Endodermal cell (in vitro differentiated cells): ENCODE data around the gene ANKMY1. TPM values are rescaled to one million over a fixed set of nuclear protein-coding genes. Genes with fewer than 3 reads are reported as not detected.

Experiments
- DNase-seq: peaks from one replicate; pipeline ENCODE4 v3.0.0-alpha.2; 2017
- H3K27ac ChIP-seq: 2 replicates; pipeline ENCODE4 v1.5.1; 2013; ENCODE audit warnings: mild to moderate bottlenecking, low read depth, low read length, moderate library complexity
- H3K27me3 ChIP-seq: 2 replicates; pipeline ENCODE4 v1.6.1; 2013; ENCODE audit warnings: mild to moderate bottlenecking, low read length, moderate library complexity; ENCODE audit not compliant: insufficient read depth, control insufficient read depth, poor library complexity, severe bottlenecking
- H3K36me3 ChIP-seq: 2 replicates; pipeline ENCODE4 v1.7.0; 2013; ENCODE audit warnings: mild to moderate bottlenecking, low read length, moderate library complexity; ENCODE audit not compliant: control insufficient read depth, insufficient read depth
- H3K4me1 ChIP-seq: one replicate; pipeline ENCODE4 v1.7.0; 2013; ENCODE audit warnings: low read length; ENCODE audit not compliant: control insufficient read depth, insufficient read depth
- H3K4me3 ChIP-seq: 2 replicates; pipeline ENCODE4 v1.5.1; 2013; ENCODE audit warnings: mild to moderate bottlenecking, low read length, moderate library complexity
- H3K9ac ChIP-seq: 2 replicates; pipeline ENCODE4 v1.6.1; 2013; ENCODE audit warnings: mild to moderate bottlenecking, low read length, moderate library complexity; ENCODE audit not compliant: poor library complexity, severe bottlenecking; ENCODE audit errors: extremely low read depth
- H3K9me3 ChIP-seq: 2 replicates; pipeline ENCODE4 v1.6.1; 2013; ENCODE audit warnings: mild to moderate bottlenecking, low read length, moderate library complexity; ENCODE audit not compliant: control insufficient read depth
- H3K27ac Mint-ChIP-seq: 2 replicates; pipeline ENCODE4 v1.8.0; 2020; ENCODE audit warnings: mixed read lengths
- H3K27me3 Mint-ChIP-seq: 2 replicates; pipeline ENCODE4 v1.8.0; 2021; ENCODE audit warnings: mild to moderate bottlenecking, mixed read lengths; ENCODE audit not compliant: insufficient read depth
- H3K36me3 Mint-ChIP-seq: 2 replicates; pipeline ENCODE4 v1.8.0; 2020; ENCODE audit warnings: low read depth, mixed read lengths
- H3K4me1 Mint-ChIP-seq: 2 replicates; pipeline ENCODE4 v1.8.0; 2020; ENCODE audit warnings: mixed read lengths
- H3K4me3 Mint-ChIP-seq: 2 replicates; pipeline ENCODE4 v1.8.0; 2020; ENCODE audit warnings: mild to moderate bottlenecking, moderate library complexity, mixed read lengths
- H3K9me3 Mint-ChIP-seq: 2 replicates; pipeline ENCODE4 v1.8.0; 2020; ENCODE audit warnings: mild to moderate bottlenecking, mixed read lengths
- CTCF ChIP-seq: fragments of 200-600 bp; sonication (generic); conservative IDR thresholded peaks from 2 replicates; pipeline ENCODE4 v1.5.0; 2021; ENCODE audit warnings: antibody characterized with exemption, mild to moderate bottlenecking
- WGBS, 2 experiments: methylation state at CpG; one replicate each; pipeline versions ENCODE4 v1.1.5 to v1.1.7; 2013; ENCODE audit warnings: missing lambda C conversion rate in 2 of 2, mixed read lengths in 1 of 2; ENCODE audit not compliant: insufficient coverage in 1 of 2, insufficient read length in 1 of 2; 5-methylcytosine and 5-hydroxymethylcytosine counted together
- total RNA-seq, 2 donors: library from RNA; stranded (reverse); fragmentation: NEBNext Ultra II Directional in 1 of 2; extraction: Animal tissue kit (Norgen Biotek cat#: 25700) in 1 of 2; gene quantifications; 2 replicates in 1 of 2; 3 replicates in 1 of 2; pipeline ENCODE4 v1.2.1, GENCODE V29; 2021

The ANKMY1 gene
- total RNA-seq, 2 donors from 2014 or later, result 7.4 to 13.3 TPM

- no peaks in the 10 kb centered on the region for H3K4me1 Mint-ChIP-seq
- Histone ChIP-seq H3K27me3 (no peaks in the 10 kb centered on the region), H3K4me3 (no peak overlapping the region), H3K9me3 (no peaks in the 10 kb centered on the region), H3K27ac (no peak overlapping the region), H3K4me1 (no peaks in the 10 kb centered on the region), H3K9ac (no peak overlapping the region), H3K36me3 (no peaks in the 10 kb centered on the region)
- WGBS, 2 experiments, result 83 to 93% methylated on average over 5 to 9 of the region's 9 CpGs
- no peak for TF ChIP-seq CTCF
- no peaks in the 10 kb centered on the region for H3K9me3 Mint-ChIP-seq
- H3K27ac Mint-ChIP-seq, result no peak overlapping the region
- no peaks in the 10 kb centered on the region for H3K36me3 Mint-ChIP-seq
- H3K4me3 Mint-ChIP-seq, result no peak overlapping the region
- no peaks in the 10 kb centered on the region for H3K27me3 Mint-ChIP-seq
- DNase-seq, result peak; percentile 17
These were observed 54.4 kb downstream of the ANKMY1 start for GRCh38 chr2:240503375-240503774.

DNA sequence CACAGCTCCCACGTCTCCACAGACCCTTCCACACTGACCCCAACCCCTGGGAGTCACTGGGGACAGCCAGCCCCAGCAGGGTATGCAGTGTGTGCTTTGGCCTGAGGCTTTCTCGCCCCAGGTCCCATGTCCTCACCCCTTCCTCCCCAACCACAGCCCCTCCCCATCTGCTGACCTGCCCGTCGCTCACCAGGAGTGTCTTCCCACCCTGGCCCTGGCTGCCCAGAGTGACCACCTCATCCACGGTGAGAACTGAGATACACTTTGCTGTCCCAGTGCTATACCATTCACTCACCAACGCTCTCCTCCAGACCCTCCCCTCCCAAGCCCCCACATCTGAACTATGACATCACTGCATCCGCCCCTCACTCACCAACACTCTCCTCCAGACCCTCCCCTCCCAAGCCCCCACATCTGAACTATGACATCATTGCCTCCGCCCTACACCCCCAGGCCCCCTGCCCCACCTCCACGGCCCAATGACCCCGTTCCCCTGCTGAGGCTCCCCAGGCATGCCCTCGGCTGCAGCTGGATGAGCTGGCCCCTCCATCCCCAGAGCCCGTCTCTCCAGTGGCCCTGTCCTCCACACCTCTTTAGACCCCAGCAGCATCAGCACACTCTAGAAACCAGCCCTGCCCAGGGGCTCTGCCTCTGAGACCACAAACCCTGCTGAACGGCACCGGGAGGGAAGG lies 55.2 kb downstream of the ANKMY1 start:
- Histone ChIP-seq H3K4me1 (no peaks in the 10 kb centered on the region), H3K27ac (no peak overlapping the region), H3K4me3 (no peak overlapping the region), H3K9me3 (no peaks in the 10 kb centered on the region), H3K27me3 (no peaks in the 10 kb centered on the region), H3K9ac (no peak overlapping the region), H3K36me3 (no peaks in the 10 kb centered on the region)
- TF ChIP-seq CTCF, result no peak
- H3K4me3 Mint-ChIP-seq, result no peak overlapping the region
- 90 to 100% methylated on average over 7 to 14 of the region's 14 CpGs for WGBS, 2 experiments
- DNase-seq, result peak; percentile 19
- H3K4me1 Mint-ChIP-seq, result no peaks in the 10 kb centered on the region
- no peaks in the 10 kb centered on the region for H3K27me3 Mint-ChIP-seq
- no peaks in the 10 kb centered on the region for H3K36me3 Mint-ChIP-seq
- no peak overlapping the region for H3K27ac Mint-ChIP-seq
- H3K9me3 Mint-ChIP-seq, result no peaks in the 10 kb centered on the region

GRCh38 chr2:240502059-240502429 lies 55.7 kb downstream of the ANKMY1 start:
- H3K9me3 Mint-ChIP-seq, result no peaks in the 10 kb centered on the region
- H3K4me1 Mint-ChIP-seq, result no peaks in the 10 kb centered on the region
- H3K36me3 ChIP-seq, result no peaks in the 10 kb centered on the region
- no peak overlapping the region for H3K27ac ChIP-seq
- peak; percentile 22 for DNase-seq
- no peaks in the 10 kb centered on the region for H3K27me3 Mint-ChIP-seq
- no peak overlapping the region for H3K9ac ChIP-seq
- H3K4me3 ChIP-seq, result no peak overlapping the region
- H3K9me3 ChIP-seq, result no peaks in the 10 kb centered on the region
- 92% methylated on average over 5 of the region's 5 CpGs; no CpG with 5 or more reads in 1 of the 2 experiments for WGBS, 2 experiments
- H3K27me3 ChIP-seq, result no peaks in the 10 kb centered on the region
- H3K36me3 Mint-ChIP-seq, result no peaks in the 10 kb centered on the region
- H3K27ac Mint-ChIP-seq, result no peak overlapping the region
- H3K4me3 Mint-ChIP-seq, result no peak overlapping the region
- no peaks in the 10 kb centered on the region for H3K4me1 ChIP-seq
- no peak for TF ChIP-seq CTCF
